Activated T-cell treated with anti-CD3 and anti-CD28 coated beads for 48 hours (primary cell): ENCODE results near the gene OR6S1.
"Not testable (repeated sequence)": the region's sequence is repeated elsewhere in the genome, so short reads cannot be mapped to it uniquely, and the experiment has no call there.

Experiments used
- DNase-seq: peaks from one replicate; pipeline ENCODE4 v3.0.0-alpha.2; 2020; ENCODE audit warnings: low read depth

The OR6S1 gene

GRCh38 chr14:20631023-20631879 is 10.2 kb downstream of the OR6S1 start:
- no peak for DNase-seq

- no peak for DNase-seq
Measured at GRCh38 chr14:20630340-20631022, 11.0 kb downstream of the OR6S1 start.

GRCh38 chr14:20628063-20628854 is 13.2 kb downstream of the OR6S1 start:
- no peak for DNase-seq

GRCh38 chr14:20627346-20628027 is 14.0 kb downstream of the OR6S1 start:
- DNase-seq, result no peak

DNA sequence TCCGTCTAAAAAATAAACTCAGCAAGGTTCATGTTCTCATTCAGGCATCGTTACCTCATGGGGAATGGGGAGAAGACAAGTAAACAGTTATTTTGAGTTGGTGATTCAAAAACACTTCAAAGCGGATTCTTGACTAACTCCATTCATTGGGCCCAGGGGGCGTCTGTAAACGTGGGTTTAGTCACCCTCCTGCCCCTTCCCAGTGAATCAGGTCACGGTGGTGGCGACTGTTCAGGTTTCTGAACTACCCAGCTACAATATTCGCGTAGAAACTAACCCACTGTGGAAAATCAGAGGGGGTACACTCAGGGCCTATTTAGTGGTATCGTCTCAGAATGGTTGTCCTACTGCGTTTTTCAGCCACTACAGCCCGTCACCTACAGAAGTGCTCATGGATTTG is 15.2 kb downstream of the OR6S1 start:
- no peak for DNase-seq

- no peak for DNase-seq
Measured at GRCh38 chr14:20624495-20625070, 16.9 kb downstream of the OR6S1 start.

DNA sequence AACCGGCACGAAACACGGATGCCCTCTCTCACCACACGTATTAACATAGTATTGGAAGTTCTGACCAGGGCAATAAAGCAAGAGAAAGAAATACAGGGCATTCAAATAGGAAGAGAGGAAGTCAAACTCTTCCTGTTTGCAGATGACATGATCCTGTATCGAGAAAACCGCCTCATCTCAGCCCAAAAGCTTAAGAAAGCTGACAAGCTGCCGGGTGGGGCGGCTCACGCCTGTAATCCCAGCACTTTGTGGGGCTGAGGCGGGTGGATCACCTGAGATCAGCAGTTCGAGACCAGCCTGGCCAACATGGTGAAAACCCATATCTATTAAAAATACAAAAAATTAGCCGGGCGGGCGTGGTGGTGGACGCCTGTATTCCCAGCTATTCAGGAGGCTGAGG is 17.7 kb downstream of the OR6S1 start:
- no peak for DNase-seq

- DNase-seq, result no peak
Measured at GRCh38 chr14:20622816-20623291, 18.6 kb downstream of the OR6S1 start.

- DNase-seq, result no peak
Measured at GRCh38 chr14:20620798-20621478, 20.6 kb downstream of the OR6S1 start.

GRCh38 chr14:20619688-20620087 is 21.8 kb downstream of the OR6S1 start:
- not testable (repeated sequence) for DNase-seq

DNA sequence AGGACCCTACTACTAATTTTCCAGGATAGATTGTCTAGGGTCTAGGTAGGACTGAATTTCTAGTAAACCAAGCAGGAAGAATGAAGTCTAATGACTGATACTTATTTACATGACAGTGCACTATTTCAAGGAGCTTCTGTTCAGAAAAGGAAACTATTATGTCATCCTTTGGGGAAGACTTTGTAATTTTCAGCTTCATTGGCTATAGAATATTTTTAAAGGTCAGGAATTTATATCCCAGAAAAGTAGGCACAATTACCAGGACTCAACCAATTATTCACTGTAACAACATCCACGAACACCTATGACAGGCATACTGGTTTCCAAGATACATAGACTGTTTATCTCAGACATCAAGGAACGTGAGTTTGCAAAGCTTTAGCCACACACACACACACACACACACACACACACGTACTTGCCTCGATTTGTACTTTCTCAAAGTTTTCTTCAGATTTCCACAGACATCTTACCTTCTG is 23.2 kb downstream of the OR6S1 start:
- no peak for DNase-seq

DNA sequence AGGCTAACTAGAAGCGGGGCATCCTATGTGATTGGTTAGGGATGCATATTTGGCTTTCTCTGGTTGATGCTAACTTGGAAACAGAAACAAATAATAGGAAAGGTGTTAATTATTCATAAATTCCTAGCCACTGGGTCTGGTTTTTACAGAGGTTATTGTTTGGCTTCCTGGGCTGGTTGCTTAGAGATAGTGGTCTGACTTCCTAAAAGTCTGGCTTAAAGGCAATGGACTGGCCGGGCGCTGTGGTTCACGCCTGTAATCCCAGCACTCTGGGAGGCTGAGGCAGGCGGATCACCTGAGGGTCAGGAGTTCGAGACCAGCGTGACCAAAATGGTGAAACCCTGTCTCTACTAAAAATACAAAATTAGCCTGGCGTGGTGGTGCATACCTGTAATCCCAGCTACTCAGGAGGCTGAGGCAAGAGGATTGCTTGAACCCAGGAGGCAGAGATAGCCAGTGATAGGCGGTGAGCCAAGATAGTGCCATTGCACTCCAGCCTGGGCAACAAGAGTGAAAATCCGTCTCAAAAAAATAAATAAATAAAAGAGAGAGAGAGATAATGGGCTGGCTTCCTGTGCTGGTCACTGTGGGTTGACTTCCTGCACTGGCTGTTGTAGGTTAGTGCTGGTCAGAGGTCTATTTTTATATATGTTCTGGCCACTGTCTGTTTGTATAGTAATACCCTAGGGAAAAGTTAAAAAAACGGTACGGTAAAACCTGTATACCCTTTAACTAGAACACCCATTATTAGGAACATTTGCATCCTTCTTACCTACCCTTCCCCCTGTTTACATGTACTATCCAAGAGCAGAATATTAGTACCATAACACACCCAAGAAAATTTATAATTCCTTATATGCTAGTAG is 24.1 kb downstream of the OR6S1 start:
- no peak for DNase-seq

DNA sequence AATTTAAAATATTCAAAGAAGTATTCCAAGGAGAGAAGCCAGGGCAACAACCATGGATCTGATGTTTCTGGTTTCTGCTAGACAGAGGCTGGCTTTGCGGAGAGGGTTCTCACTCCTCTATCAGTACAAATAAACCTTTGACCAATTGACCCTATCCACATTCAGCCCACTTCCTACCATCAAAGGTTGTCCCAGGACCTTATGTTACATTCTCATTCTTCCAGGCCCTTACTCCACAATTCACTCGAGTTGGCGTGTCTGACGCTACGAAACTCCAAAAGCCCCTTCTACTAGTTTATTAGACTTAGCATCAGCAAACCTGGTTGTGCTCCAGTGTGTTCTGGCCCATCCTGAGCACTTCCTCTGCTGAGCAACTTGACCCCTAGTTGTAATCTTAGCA is 25.5 kb downstream of the OR6S1 start:
- no peak for DNase-seq

- no peak for DNase-seq
Measured at GRCh38 chr14:20614038-20614840, 27.3 kb downstream of the OR6S1 start.

- DNase-seq, result peak; percentile 78
Measured at GRCh38 chr14:20613094-20614037, 28.1 kb downstream of the OR6S1 start.

- no peak for DNase-seq
Measured at GRCh38 chr14:20612403-20612802, 29.1 kb downstream of the OR6S1 start.

DNA sequence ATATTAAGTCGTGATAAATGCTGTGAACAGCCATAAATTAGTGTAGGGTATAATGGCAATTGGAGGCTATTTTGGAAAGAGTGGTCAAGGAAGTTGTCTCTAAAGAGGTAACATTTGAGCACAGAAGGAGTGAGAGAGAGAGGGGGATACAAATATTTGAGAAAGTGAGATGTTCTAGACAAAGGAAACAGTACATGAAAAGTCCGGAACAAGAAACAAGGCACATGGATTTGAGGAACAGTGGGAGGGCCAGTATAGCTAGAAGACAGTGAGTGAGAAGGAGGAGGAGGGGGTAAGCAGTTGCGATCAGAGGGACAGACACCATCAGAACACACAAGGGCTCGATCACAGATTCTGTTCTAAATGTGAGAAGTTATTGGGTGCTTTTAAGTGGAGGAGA is 30.2 kb downstream of the OR6S1 start:
- DNase-seq, result no peak
